Stimulated activated CD8-positive, alpha-beta memory T cell treated with anti-CD3 and anti-CD28 coated beads, Interleukin-15, amount 100 ng/mL, for 4 hours (primary cell): ENCODE data around the gene NCOA3.
"Not testable (repeated sequence)": the region's sequence is repeated elsewhere in the genome, so short reads cannot be mapped to it uniquely, and the experiment has no call there.

Experiments used
- DNase-seq, 2 donors: peaks; one replicate each; pipeline ENCODE4 v3.0.0-alpha.2; 2020; ENCODE audit warnings: low read depth in 2 of 2

Gene NCOA3

GRCh38 chr20:47561603-47562583 lies 60.2 kb downstream of the NCOA3 start:
- no peak for DNase-seq

DNA sequence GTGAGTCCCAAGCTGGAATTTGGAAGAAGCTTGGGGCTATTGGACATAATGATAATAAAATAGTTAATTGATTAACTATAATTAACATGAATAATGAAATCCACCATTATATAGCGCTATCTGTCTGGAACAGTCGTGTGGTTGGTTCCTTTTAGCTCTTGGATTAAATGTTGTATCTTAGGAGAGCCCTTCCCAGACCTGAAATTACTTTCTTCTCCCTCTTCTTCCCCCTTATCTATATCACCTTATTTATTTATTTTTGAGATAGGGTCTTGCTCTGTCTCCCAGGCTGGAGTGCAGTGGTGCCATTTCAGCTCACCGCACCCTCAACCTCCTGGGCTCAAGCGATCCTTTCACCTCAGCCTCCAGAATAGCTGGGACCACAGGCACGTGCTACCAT lies 64.6 kb downstream of the NCOA3 start:
- DNase-seq = no peak

GRCh38 chr20:47568019-47568418 lies 66.3 kb downstream of the NCOA3 start:
- no peak for DNase-seq

DNA sequence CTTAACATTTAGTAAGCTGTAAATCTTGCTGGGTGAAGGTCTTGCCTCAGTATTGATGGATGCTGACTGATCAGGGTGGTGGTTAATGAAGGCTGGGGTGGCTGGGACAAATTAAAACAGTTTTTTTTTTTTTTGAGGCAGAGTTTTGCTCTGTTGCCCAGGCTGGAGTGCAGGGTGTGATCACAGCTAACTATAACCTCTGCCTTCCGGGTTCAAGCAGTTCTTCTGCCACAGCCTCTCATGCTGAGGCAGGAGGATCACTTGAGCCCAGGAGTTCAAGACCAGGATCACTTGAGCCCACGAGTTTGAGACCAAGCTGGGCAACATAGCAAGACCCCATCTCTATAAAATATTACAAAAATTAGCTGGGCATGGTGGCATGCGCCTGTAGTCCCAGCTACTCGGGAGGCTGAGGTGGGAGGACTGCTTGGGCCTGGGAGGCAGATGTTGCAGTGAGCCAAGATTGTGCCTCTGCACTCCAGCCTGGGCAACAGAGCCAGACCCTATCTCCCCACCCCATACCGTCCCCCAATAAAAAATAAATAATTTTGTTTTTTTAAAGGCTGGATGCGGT lies 67.2 kb downstream of the NCOA3 start:
- no peak for DNase-seq

DNA sequence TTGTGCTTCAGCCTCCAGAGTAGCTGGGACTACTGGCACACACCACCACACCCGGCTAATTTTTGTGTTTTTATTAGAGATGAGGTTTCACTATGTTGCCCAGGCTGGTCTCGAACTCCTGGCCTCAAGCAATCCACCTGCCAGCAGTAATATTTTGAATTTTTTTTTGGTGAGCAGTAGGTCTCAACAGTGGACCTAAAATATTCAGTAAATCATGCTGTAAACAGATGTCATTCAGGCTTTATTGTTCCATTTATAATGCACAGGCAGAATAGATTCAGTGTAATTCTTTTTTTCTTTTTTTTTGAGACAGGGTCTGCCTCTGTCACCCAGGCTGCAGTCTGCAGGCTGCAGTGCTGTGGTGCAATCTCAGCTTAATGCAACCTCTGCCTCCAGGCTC lies 69.7 kb downstream of the NCOA3 start:
- DNase-seq = no peak

DNA sequence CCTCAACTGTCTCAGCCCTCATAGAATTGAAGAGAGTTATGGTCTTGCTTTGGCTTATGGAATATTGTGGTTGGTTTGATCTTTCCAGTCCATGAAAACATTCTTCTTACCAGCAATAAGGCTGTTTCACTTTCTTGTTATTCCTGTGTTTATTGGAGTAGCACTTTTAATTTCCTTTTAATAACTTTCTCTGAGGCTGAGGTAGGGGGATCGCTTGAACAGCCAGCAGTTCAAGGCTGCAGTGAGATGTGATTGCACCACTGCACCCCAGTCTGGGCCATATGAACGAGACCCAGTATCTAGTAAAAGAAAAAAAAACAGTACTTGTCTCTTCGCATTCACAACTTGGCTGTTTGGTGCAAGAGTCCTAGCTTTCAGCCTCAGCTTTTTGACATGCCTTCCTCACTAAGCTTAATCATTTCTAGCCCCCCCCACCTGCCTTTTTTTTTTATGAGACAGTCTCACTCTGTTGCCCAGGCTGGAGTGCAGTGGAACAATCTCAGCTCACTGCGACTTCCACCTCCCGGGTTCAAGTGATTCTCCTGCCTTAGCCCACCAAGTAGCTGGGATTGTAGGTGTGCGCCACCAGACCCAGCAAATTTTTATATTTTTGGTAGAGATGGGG lies 70.5 kb downstream of the NCOA3 start:
- DNase-seq = no peak

- DNase-seq = no peak
These were observed 71.9 kb downstream of the NCOA3 start for GRCh38 chr20:47573559-47573958.

GRCh38 chr20:47574616-47575364 lies 73.1 kb downstream of the NCOA3 start:
- DNase-seq = no peak

DNA sequence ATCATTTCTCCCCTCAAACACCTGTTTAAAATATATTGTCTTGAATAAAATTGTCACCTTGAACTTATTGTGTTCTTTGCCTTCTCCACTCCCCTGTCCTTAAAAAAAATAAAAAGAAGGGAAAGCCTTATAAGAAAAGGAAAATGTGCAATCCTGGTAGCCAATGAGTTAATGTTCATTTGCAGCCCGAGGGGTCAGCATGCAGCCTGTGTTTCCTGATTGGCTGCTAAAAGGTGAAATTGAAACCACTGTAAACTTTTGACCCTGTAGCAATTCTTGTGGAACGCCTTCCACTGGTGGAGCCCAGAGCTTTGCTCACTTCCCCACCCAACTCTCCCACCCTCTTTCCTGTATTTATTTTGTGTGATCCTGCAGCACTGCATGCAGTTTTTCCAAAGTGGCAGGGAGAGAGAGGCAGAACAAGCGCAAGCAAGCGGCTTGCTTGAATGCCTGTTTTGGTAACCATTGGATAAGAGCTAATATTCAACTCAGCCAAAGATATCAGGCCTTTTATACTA lies 74.9 kb downstream of the NCOA3 start:
- DNase-seq = no peak

DNA sequence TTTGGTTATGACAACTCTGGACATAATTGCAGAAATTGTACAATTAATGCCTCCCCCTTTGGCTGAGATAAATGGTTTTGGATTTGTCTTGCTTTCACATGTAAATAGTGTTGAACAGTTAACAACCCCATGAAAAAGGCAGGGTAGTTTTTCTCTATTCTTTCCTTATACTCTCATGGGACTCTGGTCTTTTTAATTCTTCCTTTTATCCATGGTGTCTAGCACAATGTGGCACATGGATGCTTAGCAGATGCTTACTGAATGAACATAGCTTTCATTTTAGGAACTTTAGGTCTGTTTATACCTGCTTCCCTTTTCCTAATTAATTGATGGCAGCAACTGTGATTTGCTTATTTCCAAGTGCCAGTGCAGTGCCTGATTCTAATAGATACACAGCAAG lies 75.6 kb downstream of the NCOA3 start:
- no peak for DNase-seq

DNA sequence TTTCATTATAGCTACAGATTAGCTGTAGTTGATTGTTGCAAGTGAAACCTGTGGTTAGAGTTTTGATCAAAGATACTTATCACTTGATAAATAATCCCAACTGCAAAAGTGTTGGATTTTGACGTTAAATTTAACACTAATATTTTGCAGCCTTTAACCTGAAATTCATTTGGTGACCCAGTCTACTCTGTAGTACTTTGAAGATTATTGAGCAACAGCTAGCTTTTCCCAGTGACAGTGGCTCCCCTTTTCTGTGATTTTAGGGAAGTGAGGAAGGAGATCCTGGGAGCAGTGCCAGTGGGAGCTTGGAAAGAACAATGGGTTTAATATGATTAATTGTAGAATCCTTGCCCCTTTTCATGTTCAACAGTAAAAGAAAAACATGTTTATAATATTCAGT lies 76.9 kb downstream of the NCOA3 start:
- no peak for DNase-seq

DNA sequence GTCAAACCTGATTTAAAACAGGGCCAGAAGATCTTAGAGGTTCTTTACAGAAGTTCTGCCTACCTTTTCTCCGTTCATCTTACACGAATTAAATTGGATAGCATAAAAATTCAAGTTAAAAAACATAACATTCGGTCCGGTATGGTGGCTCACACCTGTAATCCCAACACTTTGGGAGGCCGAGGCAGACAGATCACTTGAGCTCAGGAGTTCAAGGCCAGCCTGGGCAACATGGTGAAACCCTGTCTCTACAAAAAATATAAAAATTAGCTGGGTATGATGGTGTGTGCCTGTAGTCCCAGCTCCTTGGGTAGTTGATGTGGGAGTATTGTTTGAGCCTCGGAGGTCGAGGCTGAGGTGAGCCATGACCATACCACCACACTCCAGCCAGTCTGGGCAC lies 79.0 kb downstream of the NCOA3 start:
- DNase-seq = not testable (repeated sequence)

DNA sequence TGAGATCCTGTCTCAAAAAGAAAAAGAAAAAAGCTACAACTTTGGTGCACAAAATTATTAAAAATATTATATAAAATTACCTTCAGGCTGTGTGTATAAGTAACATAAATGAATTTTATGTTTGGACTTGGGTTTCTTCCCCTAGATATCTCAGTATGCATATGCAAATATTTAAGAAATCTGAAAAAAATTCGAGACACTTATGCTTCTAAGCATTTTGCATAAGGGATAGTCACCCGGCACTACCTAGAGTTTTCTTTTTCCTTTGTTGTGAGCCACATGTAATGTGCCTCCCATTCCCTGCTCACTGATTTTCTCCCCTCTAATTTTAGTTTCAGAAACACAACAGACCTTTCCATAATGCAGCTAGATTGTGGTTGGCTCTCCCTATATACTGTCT lies 79.4 kb downstream of the NCOA3 start:
- no peak for DNase-seq

DNA sequence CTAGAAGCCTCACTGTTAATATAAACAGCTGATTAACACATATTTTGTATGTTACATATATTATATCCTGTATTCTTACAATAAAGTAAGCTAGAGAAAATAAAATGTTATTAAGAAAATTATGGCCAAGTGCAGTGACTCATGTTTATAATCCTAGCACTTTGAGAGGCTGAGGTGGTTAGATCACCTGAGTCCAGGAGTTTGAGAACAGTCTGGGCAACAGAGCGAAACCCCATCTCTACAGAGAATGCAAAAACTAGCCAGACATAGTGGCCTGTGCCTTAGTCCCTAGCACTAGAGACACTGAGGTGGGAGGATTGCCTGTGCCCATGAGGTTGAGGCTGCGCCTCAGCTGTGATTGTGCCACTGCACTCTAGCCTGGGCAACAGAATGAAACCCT lies 81.9 kb downstream of the NCOA3 start:
- DNase-seq = no peak

DNA sequence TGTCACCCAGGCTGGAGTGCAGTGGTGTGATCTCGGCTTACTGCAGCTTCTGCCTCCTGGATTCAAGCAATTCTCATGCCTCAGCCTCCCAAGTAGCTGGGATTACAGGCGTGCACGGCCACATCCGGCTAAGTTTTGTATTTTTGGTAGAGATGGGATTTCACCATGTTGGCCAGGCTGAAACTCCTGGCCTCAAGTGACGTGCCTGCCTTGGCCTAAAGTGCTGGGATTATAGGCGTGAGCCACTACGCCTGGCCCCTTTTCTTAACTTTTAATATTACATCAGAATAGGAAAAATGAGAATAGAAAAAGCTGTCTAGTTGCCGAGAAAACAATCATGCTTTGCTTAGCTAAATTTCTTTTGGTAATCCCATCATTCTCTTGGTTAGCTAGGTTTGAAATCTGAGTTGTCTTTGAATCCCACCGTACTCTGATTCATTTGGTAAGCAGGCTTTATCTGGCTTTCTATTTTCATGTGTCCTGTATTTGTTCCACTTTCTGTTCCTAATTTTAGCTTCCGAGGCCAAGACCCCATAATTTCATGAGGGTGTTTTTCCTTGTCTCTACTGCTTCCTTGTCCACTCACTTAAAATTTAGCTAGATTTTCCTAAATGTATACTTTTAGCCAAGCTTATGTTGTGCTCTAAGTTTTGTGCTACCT lies 83.5 kb downstream of the NCOA3 start:
- no peak for DNase-seq

- no peak for DNase-seq
These were observed 85.1 kb downstream of the NCOA3 start for GRCh38 chr20:47586649-47587294.

DNA sequence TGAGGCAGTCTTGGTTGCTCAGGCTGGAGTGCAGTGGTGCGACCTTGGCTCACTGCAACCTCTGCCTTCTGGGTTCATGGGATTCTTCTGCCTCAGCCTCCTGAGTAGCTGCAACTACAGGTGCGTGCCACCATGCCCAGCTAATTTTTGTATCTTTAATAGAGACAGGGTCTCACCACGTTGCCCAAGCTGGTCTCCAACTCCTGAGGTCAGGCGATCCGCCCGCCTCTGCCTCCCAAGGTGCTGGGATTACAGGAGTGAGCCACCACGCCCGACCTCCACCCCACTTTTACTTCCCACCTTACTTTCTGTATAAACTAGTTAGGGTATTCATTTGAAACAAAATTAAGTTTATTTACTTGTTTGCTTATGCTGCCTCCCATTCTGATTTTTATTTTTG lies 86.5 kb downstream of the NCOA3 start:
- DNase-seq = no peak

DNA sequence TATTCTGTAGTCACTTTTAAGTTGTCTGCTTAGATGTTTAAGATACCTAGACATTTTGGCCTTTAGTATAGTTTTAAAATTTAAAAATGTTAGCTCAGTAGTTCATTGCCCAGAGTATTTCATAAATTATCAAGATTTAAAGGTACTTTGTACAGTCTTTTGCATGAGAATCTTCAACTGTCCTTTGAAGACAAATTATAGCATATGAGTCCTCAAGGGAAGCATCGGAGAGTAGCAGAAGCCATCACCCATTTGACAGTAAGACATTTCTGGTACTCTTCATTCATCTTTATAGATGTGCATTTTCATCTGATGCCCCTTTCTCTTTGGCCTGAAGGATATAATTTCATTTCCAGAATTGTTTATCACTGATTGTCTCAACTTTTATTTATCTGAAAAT lies 89.5 kb downstream of the NCOA3 start:
- no peak for DNase-seq

- no peak for DNase-seq
These were observed 92.5 kb downstream of the NCOA3 start for GRCh38 chr20:47594157-47594556.

DNA sequence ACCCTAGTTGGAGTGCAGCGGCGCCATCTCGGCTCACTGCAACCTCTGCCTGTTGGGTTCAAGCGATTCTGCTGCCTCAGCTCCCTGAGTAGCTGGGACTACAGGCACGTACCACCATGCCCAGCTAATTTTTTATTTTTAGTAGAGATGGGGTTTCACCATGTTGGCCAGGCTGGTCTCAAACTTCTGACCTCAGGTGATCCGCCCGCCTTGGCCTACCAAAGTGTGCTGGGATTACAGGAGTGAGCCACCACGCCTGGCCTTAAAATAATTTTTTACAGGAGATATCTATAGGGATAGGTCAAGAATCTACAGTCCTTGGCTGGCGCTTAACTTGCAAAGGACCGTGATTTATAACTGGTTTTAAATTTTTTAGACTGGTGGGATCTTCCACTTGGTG lies 93.5 kb downstream of the NCOA3 start:
- DNase-seq = not testable (repeated sequence)
